Pulmonary artery endothelial cell (primary cell): Measurements from ENCODE around the gene CALD1. TPM values are rescaled to one million over a fixed set of nuclear protein-coding genes. Genes with fewer than 3 reads are reported as not detected.

Source experiments
- DNase-seq: peaks from one replicate; pipeline ENCODE4 v3.0.0-alpha.2; 2011; ENCODE audit warnings: low read depth, low spot score
- total RNA-seq: library from RNA; depleted of rRNA; stranded (reverse); fragments of >200 nt; gene quantifications from 2 replicates; pipeline ENCODE4 v1.2.3, GENCODE V29; 2014

The CALD1 gene
- total RNA-seq, 1 donor from 2014 or later, result 308 TPM

GRCh38 chr7:134995239-134996096, 216.0 kb downstream of the CALD1 start:
- no peak for DNase-seq

- DNase-seq, result no peak
Measured at GRCh38 chr7:134996097-134996550, 216.7 kb downstream of the CALD1 start.

- DNase-seq, result no peak
Measured at GRCh38 chr7:134997214-134997885, 217.9 kb downstream of the CALD1 start.

- DNase-seq, result no peak
Measured at GRCh38 chr7:134999136-134999535, 219.7 kb downstream of the CALD1 start.

DNA sequence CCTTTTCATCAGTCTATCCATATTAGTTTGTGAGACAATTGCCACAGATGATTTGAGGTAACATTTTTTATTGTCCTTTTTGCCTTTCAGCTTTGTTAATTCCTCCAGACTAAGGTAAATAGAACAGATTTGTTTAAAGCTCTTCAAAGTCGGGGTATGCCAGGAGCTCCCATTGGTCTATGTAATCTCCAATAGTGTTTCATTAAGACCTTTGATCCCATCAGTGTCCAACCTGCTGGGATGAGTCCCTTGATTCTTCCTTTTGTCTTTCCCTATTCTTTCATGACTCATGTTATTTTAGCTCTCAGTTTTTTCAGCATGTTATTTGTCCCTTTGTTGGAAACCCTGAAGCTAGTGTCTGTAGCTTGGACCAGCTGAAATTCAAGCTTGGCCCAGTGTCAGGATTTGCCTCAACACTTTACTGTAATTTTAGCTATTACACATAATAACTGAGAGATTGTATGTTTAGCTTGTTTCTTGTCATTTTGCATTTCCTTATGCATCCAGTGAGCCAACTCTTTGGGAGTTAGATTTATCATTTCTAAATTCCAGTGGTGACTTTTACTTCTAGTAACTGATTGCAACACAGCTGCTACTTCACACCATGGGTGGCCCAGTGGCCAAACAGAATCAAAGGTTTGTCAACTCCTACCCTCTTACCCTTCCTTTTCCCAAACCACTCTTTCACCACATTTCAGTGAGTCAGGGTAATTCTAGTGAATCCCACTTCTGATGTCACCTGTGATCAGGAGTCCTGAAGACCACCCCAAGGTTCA, 222.1 kb downstream of the CALD1 start:
- DNase-seq, result no peak

GRCh38 chr7:135012229-135012628, 232.8 kb downstream of the CALD1 start:
- DNase-seq, result no peak

Other genes starting within 250 kb of the CALD1 start
- not detected in 2 replicates for gene AKR1B15, start 230.5 kb upstream of the CALD1 start, total RNA-seq
- gene BPGM, start 132.8 kb upstream of the CALD1 start, total RNA-seq, result 33.1 and 33.9 TPM in 2 replicates
- 1.4 and 1.5 TPM in 2 replicates for gene AGBL3, start 206.9 kb downstream of the CALD1 start, total RNA-seq